Measurements from ENCODE around the gene ZNF22. TPM values are rescaled to one million over a fixed set of nuclear protein-coding genes. Genes with fewer than 3 reads are reported as not detected.

The ZNF22 gene
- total RNA-seq, 4 donors from 2014 or later: 23.4 to 30.2 (median 26.0) TPM

GRCh38 chr10:44998146-44998631 lies 2.5 kb upstream of the ZNF22 start:
- Histone ChIP-seq H3K36me3 (peaks cover 0 to 11% (median 0%) of the 10 kb centered on the region in 3 donors), H3K27ac (peak overlapping the region; percentile 72 to 97 (median 87)), H3K9me3 (peaks cover 0 to 2% (median 0%) of the 10 kb centered on the region in 4 donors), H3K4me1 (peaks cover 4 to 86% (median 67%) of the 10 kb centered on the region in 4 donors), H3K27me3 (no peaks in the 10 kb centered on the region), H3K4me3 (no peak overlapping the region)
- peak in 1 of 2 donors; percentile 81 for TF ChIP-seq EP300 (IDR thresholded peaks at IDR 0.05)
- TF ChIP-seq, protein P1, sequence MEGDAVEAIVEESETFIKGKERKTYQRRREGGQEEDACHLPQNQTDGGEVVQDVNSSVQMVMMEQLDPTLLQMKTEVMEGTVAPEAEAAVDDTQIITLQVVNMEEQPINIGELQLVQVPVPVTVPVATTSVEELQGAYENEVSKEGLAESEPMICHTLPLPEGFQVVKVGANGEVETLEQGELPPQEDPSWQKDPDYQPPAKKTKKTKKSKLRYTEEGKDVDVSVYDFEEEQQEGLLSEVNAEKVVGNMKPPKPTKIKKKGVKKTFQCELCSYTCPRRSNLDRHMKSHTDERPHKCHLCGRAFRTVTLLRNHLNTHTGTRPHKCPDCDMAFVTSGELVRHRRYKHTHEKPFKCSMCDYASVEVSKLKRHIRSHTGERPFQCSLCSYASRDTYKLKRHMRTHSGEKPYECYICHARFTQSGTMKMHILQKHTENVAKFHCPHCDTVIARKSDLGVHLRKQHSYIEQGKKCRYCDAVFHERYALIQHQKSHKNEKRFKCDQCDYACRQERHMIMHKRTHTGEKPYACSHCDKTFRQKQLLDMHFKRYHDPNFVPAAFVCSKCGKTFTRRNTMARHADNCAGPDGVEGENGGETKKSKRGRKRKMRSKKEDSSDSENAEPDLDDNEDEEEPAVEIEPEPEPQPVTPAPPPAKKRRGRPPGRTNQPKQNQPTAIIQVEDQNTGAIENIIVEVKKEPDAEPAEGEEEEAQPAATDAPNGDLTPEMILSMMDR (IDR thresholded peaks at IDR 0.05): no peak
- 69 to 75% methylated on average over 6 of the region's 6 CpGs for WGBS, 2 donors
- peak in 1 of 2 donors; percentile 73 for DNase-seq (ENCODE audit: low spot score in 2 of 2)

DNA sequence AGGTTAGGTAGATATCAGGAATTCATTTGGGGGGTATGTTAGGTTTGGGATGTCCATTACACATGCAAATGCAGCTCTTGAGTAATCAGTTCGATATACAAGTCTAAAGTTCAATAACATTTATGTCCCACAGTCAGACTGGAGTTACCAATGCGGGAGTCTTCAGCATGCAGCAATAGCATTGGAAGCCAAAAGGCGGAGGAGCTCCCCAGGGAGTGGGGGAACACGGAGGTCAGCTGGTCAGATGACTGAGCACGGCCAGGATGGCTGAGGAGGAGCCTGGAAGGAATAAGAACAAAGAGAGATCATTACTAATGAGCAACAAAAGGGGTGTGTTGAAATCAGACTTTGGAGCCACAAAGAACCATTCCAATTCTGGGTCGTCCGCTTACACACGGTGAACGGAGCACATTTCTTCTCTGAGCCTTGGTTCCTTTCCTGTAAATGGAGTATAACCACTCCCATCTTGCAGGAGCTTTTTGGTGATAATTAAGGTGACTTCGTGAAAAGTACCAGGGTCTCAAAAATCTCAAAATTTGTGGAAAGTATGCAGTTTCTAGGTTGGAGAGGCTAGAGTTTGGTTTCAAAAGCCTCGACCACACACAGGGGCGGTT lies 478 bp upstream of the ZNF22 start:
- Histone ChIP-seq H3K27ac (peak overlapping the region; percentile 94 to 97 (median 96)), H3K9me3 (peaks cover 0 to 10% (median 0%) of the 10 kb centered on the region in 4 donors), H3K36me3 (peaks cover 0 to 22% (median 0%) of the 10 kb centered on the region in 3 donors), H3K27me3 (no peaks in the 10 kb centered on the region), H3K4me3 (peak overlapping the region; percentile 39 to 68 (median 62)), H3K4me1 (peaks cover 4 to 75% (median 51%) of the 10 kb centered on the region in 4 donors)
- 15 to 17% methylated on average over 12 of the region's 12 CpGs for WGBS, 2 donors
- DNase-seq (ENCODE audit: low spot score in 2 of 2): peak; percentile 86
- no peak for TF ChIP-seq POLR2A (IDR thresholded peaks at IDR 0.05)
- TF ChIP-seq, protein P1 (IDR thresholded peaks at IDR 0.05): no peak
- peak; percentile 60 to 88 for TF ChIP-seq EP300 (IDR thresholded peaks at IDR 0.05)

DNA sequence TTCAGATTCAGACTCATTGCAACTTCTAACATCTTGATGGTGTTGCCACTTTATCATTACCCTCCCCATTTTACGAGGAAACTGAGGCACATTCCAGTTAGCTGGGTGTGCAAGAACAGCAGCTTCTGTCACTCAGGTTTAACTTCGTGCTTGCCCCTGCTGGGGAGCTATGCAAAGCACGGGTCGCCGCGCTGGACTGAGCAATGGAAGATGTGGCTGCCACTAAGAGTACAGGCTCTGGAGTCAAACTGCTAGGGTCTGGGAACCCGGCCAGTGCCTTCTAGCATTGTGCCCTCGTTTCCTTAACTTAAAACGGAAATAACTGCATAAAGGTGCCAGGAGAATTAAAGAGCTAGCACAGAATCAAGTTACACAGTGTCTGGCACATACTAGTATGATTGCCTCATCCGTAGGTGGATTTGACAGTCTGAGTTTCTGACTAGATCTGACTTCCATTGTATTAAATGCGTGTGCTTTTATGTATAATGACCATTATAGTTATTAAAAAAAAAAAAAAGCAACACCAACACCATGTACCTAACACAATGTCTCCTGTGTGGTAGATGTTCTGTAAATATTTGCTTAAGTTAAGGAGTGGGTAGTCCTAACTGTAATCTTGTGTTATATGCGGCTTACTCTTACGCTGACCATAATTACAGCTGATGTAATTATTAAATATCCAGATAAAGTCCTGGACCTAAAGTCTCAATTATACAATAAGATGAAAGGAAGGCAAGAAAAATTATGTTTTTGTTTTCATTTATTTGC lies 842 bp downstream of the ZNF22 start:
- peak overlapping the region; percentile 94 to 97 (median 96) for H3K27ac ChIP-seq
- no peaks in the 10 kb centered on the region for H3K27me3 ChIP-seq
- H3K9me3 ChIP-seq: peaks cover 0 to 10% (median 0%) of the 10 kb centered on the region in 4 donors
- TF ChIP-seq, protein P1 (IDR thresholded peaks at IDR 0.05): peak in 1 of 5 experiments; percentile 17
- peak in 1 of 2 donors; percentile 71 for TF ChIP-seq EP300 (IDR thresholded peaks at IDR 0.05)
- TF ChIP-seq POLR2A (IDR thresholded peaks at IDR 0.05): no peak
- peak overlapping the region; percentile 50 to 68 (median 62) for H3K4me3 ChIP-seq
- 14 to 15% methylated on average over 11 to 13 of the region's 13 CpGs for WGBS, 2 donors
- peaks cover 4 to 62% (median 39%) of the 10 kb centered on the region in 4 donors for H3K4me1 ChIP-seq
- no peak for DNase-seq (ENCODE audit: low spot score in 2 of 2)
- H3K36me3 ChIP-seq: peaks cover 0 to 32% (median 0%) of the 10 kb centered on the region in 3 donors

DNA sequence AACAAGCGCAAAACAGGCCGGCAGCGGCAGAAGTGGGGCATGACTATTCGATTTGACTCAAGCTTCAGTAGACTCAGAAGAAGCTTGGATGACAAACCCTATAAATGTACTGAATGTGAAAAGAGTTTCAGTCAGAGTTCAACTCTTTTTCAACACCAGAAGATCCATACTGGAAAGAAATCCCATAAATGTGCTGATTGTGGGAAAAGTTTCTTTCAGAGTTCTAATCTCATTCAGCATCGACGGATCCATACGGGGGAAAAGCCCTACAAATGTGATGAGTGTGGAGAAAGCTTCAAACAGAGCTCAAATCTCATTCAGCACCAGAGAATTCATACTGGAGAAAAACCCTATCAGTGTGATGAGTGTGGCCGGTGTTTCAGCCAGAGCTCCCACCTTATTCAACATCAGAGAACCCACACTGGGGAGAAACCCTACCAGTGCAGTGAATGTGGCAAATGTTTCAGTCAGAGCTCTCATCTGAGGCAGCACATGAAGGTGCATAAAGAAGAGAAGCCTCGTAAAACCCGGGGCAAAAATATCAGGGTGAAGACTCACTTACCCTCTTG lies 2.8 kb downstream of the ZNF22 start:
- DNase-seq (ENCODE audit: low spot score in 2 of 2): no peak
- 92 to 95% methylated on average over 10 of the region's 10 CpGs for WGBS, 2 donors
- H3K4me3 ChIP-seq: no peak overlapping the region
- no peaks in the 10 kb centered on the region for H3K27me3 ChIP-seq
- peaks cover 0 to 32% (median 0%) of the 10 kb centered on the region in 3 donors for H3K36me3 ChIP-seq
- peak overlapping the region in 1 of 4 donors; percentile 4 for H3K27ac ChIP-seq
- TF ChIP-seq, protein P1 (IDR thresholded peaks at IDR 0.05): no peak
- TF ChIP-seq EP300 (IDR thresholded peaks at IDR 0.05) (no peak), POLR2A (IDR thresholded peaks at IDR 0.05) (no peak)
- peaks cover 0 to 51% (median 22%) of the 10 kb centered on the region in 4 donors for H3K4me1 ChIP-seq
- peaks cover 0 to 10% (median 0%) of the 10 kb centered on the region in 4 donors for H3K9me3 ChIP-seq
